Omental fat pad (tissue), 4 donors: ENCODE data around the gene TAAR2. TPM values are rescaled to one million over a fixed set of nuclear protein-coding genes. Genes with fewer than 3 reads are reported as not detected.

ENCODE experiments used
- ATAC-seq: fragments of 150-250 bp; one replicate; pipeline ENCODE4 v1.9.1; 2016; ENCODE audit warnings: mild to moderate bottlenecking, moderate library complexity; ENCODE audit not compliant: low FRiP score
- DNase-seq: peaks from one replicate; pipeline ENCODE4 v3.0.0-alpha.2; 2019; ENCODE audit warnings: low spot score
- total RNA-seq, 4 donors: library from RNA; depleted of rRNA; stranded (reverse); fragments of >200 nt; gene quantifications; one replicate each; pipeline ENCODE4 v1.1.0, GENCODE V29; 2016
- TF ChIP-seq, protein P1 (sequence below), 3 donors: fragments of 450-650 bp; IDR thresholded peaks; one replicate each; pipeline ENCODE4 v1.5.1; 2016 to 2017; ENCODE audit warnings: antibody characterized with exemption in 3 of 3, mild to moderate bottlenecking in 3 of 3, moderate library complexity in 2 of 3

The TAAR2 gene
- total RNA-seq, 4 donors from 2014 or later: not detected

DNA sequence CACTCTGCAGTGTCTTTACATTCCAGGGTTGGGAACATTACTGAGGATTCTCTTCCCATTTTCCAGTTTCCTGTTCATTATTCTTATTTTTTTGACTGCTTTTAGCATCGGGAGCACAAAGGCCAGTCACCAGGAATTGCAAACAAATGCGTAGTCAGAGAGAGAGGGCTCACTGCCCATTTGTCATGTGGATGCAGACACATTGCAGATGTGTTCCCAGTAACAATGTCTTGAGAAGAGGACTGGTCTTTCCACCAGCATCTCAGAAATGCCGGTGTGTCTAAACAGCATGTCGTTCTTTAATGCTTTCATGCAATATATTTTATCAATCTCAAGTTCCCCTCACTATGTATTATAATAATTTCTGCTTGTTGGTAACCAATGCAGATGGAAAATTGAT lies 54.9 kb downstream of the TAAR2 start:
- DNase-seq (no peak), ATAC-seq (no peak)
- TF ChIP-seq, protein P1, sequence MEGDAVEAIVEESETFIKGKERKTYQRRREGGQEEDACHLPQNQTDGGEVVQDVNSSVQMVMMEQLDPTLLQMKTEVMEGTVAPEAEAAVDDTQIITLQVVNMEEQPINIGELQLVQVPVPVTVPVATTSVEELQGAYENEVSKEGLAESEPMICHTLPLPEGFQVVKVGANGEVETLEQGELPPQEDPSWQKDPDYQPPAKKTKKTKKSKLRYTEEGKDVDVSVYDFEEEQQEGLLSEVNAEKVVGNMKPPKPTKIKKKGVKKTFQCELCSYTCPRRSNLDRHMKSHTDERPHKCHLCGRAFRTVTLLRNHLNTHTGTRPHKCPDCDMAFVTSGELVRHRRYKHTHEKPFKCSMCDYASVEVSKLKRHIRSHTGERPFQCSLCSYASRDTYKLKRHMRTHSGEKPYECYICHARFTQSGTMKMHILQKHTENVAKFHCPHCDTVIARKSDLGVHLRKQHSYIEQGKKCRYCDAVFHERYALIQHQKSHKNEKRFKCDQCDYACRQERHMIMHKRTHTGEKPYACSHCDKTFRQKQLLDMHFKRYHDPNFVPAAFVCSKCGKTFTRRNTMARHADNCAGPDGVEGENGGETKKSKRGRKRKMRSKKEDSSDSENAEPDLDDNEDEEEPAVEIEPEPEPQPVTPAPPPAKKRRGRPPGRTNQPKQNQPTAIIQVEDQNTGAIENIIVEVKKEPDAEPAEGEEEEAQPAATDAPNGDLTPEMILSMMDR (IDR thresholded peaks at IDR 0.05): no peak

DNA sequence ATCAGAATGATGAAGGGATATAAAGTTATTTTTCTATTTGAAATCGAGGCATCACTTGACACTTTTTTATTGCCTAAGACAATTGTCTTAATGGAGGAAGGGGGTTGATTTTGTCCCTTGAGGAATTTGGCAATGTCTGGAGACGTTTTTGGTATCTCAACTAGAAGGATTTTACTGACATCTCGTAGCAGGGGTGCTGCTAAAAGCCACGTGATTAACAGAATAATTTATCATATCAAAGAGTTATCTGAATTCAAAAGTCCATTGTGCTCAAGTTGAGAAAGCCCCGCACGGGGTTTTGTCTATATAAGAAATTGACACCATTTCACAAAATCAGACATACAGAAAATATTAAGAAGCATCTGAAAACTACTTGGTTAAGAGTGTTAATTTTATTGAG lies 55.5 kb downstream of the TAAR2 start:
- ATAC-seq (no peak), DNase-seq (no peak)
- TF ChIP-seq, protein P1 (IDR thresholded peaks at IDR 0.05): no peak

- DNase-seq: no peak
- ATAC-seq: no peak
- TF ChIP-seq, protein P1 (IDR thresholded peaks at IDR 0.05): no peak
Measured at GRCh38 chr6:132567566-132567965, 56.5 kb downstream of the TAAR2 start.

Other genes starting within 250 kb of the TAAR2 start
- gene MOXD1, start 222.8 kb downstream of the TAAR2 start, total RNA-seq: 1 to 10 TPM; 1.3 to 2.7 (median 2.0) TPM
- 10 to 100 TPM; 36.1 to 78.3 (median 48.2) TPM for gene STX7, start 111.2 kb downstream of the TAAR2 start, total RNA-seq
- gene TAAR9, start 86.0 kb downstream of the TAAR2 start, total RNA-seq: not detected
- not detected for gene TAAR8, start 71.6 kb downstream of the TAAR2 start, total RNA-seq
- gene TAAR6, start 54.0 kb downstream of the TAAR2 start, total RNA-seq: not detected
- gene TAAR5, start 34.5 kb downstream of the TAAR2 start, total RNA-seq: not detected
- gene TAAR1, start 34.9 kb upstream of the TAAR2 start, total RNA-seq: not detected
- gene VNN1, start 89.8 kb upstream of the TAAR2 start, total RNA-seq: 10 to 100 TPM in 1 of 4 donors, 1 to 10 TPM in 3; 2.5 to 21.4 (median 6.0) TPM
- 10 to 100 TPM in 3 of 4 donors, 1 to 10 TPM in 1; 4.7 to 66.0 (median 22.5) TPM for gene VNN2, start 133.6 kb upstream of the TAAR2 start, total RNA-seq
- gene SLC18B1, start 174.4 kb upstream of the TAAR2 start, total RNA-seq: 10 to 100 TPM; 10.8 to 20.2 (median 17.2) TPM
- gene RPS12, start 190.3 kb upstream of the TAAR2 start, total RNA-seq: 1,000 to 10,000 TPM; 1,604 to 2,733 (median 2,024) TPM